HT1080 (cell line): ENCODE results near the gene NFIB. TPM values are rescaled to one million over a fixed set of nuclear protein-coding genes. Genes with fewer than 3 reads are reported as not detected.

Source experiments
- DNase-seq: peaks from one replicate; pipeline ENCODE4 v3.0.0-alpha.2; 2015; ENCODE audit warnings: low read depth
- total RNA-seq: library from RNA; depleted of rRNA; stranded (reverse); fragments of >200 nt; shearing (Covaris generic); gene quantifications from 2 replicates; pipeline ENCODE4 v1.2.3, GENCODE V29; 2014

NFIB gene
- total RNA-seq, 1 experiment from 2014 or later, result 10.9 TPM

- no peak for DNase-seq
Observed at GRCh38 chr9:14321517-14322130, 7.7 kb upstream of the NFIB start.

- peak; percentile 78 for DNase-seq
Observed at GRCh38 chr9:14320271-14321181, 6.6 kb upstream of the NFIB start.

GRCh38 chr9:14318934-14319580 lies 5.1 kb upstream of the NFIB start:
- DNase-seq, result no peak

- DNase-seq, result no peak
Observed at GRCh38 chr9:14318361-14318760, 4.4 kb upstream of the NFIB start.

GRCh38 chr9:14317667-14318320 lies 3.9 kb upstream of the NFIB start:
- no peak for DNase-seq

GRCh38 chr9:14316602-14317300 lies 2.8 kb upstream of the NFIB start:
- no peak for DNase-seq

- no peak for DNase-seq
Observed at GRCh38 chr9:14315875-14316601, 2.1 kb upstream of the NFIB start.

GRCh38 chr9:14314929-14315874 lies 1.3 kb upstream of the NFIB start:
- peak; percentile 70 for DNase-seq

- DNase-seq, result peak; percentile 84
Observed at GRCh38 chr9:14314424-14314928, 535 bp upstream of the NFIB start.

GRCh38 chr9:14313378-14313940 lies 482 bp downstream of the NFIB start:
- peak; percentile 37 for DNase-seq

GRCh38 chr9:14312719-14313377 lies 1.1 kb downstream of the NFIB start:
- DNase-seq, result peak; percentile 49

- DNase-seq, result no peak
Observed at GRCh38 chr9:14311956-14312685, 1.8 kb downstream of the NFIB start.

- no peak for DNase-seq
Observed at GRCh38 chr9:14311171-14311949, 2.6 kb downstream of the NFIB start.

GRCh38 chr9:14310311-14310710 lies 3.6 kb downstream of the NFIB start:
- DNase-seq, result no peak

- DNase-seq, result peak; percentile 60
Observed at GRCh38 chr9:14309403-14309802, 4.5 kb downstream of the NFIB start.

- DNase-seq, result no peak
Observed at GRCh38 chr9:14308853-14309145, 5.1 kb downstream of the NFIB start.
